Measurements from ENCODE around the gene GLTP. TPM values are rescaled to one million over a fixed set of nuclear protein-coding genes. Genes with fewer than 3 reads are reported as not detected.

Gene GLTP
- total RNA-seq, 1 donor from 2014 or later, result 51.2 TPM

DNA sequence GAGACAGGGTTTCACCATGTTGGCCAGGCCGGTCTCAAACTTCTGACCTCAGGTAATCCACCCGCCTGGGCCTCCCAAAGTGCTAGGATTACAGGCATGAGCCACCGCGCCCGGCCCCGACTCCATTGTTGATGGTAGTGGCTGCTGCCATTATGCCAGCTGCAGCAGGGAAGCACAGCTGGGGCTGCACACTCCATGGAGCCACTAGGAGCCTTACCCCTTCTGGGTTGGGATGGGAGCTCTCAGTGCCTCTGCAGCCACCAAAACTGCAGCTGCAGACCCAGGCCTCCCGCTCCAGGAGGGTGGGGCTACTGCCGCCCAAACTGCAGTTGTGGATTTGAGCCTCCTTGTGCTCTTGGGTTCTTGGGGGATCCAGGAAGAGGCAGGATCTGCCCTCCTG lies 45.7 kb upstream of the GLTP start:
- Mint-ChIP-seq H3K4me1 (ENCODE audit: unreplicated experiment) (no peaks in the 10 kb centered on the region), H3K36me3 (ENCODE audit: low read depth, unreplicated experiment) (peaks cover 37% of the 10 kb centered on the region), H3K9me3 (ENCODE audit: unreplicated experiment) (no peaks in the 10 kb centered on the region), H3K27ac (ENCODE audit: unreplicated experiment) (no peak overlapping the region), H3K27me3 (ENCODE audit: unreplicated experiment) (peaks cover 4% of the 10 kb centered on the region), H3K4me3 (ENCODE audit: unreplicated experiment) (no peak overlapping the region)
- DNase-seq (ENCODE audit: low spot score), result no peak
- TF ChIP-seq, protein P1, sequence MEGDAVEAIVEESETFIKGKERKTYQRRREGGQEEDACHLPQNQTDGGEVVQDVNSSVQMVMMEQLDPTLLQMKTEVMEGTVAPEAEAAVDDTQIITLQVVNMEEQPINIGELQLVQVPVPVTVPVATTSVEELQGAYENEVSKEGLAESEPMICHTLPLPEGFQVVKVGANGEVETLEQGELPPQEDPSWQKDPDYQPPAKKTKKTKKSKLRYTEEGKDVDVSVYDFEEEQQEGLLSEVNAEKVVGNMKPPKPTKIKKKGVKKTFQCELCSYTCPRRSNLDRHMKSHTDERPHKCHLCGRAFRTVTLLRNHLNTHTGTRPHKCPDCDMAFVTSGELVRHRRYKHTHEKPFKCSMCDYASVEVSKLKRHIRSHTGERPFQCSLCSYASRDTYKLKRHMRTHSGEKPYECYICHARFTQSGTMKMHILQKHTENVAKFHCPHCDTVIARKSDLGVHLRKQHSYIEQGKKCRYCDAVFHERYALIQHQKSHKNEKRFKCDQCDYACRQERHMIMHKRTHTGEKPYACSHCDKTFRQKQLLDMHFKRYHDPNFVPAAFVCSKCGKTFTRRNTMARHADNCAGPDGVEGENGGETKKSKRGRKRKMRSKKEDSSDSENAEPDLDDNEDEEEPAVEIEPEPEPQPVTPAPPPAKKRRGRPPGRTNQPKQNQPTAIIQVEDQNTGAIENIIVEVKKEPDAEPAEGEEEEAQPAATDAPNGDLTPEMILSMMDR (IDR thresholded peaks at IDR 0.05; ENCODE audit: unreplicated experiment), result no peak

DNA sequence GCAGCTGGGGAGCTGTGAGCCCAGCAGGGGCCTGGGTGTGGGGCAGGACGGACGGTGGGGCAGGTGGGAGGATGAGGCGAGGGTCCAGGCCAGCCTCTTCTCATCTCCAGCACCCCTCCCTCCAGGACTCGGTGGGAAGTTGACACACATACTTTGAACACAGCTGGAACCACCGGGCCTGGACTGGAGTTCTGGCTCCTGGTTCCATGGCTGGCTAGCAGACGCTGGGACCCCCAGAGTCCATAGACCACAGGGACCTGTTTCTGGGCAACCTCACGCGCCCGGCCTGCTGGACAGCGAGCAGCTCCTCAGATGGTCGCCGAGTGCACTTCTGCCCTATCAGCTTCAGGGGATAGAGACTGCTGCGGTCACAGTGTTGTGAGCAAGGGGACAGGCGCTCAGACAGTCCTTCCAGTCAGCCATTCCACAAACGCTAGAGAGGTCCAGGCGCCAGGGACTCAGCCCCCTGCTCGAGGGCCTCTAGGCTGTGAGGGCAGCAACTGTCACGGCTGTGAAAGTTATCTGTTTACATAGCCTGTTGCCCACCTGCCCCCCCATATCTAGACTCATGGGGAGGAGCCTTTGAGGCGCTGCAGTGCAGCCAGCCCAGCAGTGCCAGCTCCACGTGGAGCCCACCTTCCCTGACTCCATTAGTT lies 45.0 kb upstream of the GLTP start:
- H3K36me3 Mint-ChIP-seq (ENCODE audit: low read depth, unreplicated experiment), result peaks cover 40% of the 10 kb centered on the region
- no peak for DNase-seq (ENCODE audit: low spot score)
- peak overlapping the region; percentile 24 for H3K4me3 Mint-ChIP-seq (ENCODE audit: unreplicated experiment)
- H3K27ac Mint-ChIP-seq (ENCODE audit: unreplicated experiment), result no peak overlapping the region
- peaks cover 4% of the 10 kb centered on the region for H3K27me3 Mint-ChIP-seq (ENCODE audit: unreplicated experiment)
- H3K4me1 Mint-ChIP-seq (ENCODE audit: unreplicated experiment), result no peaks in the 10 kb centered on the region
- TF ChIP-seq, protein P1 (IDR thresholded peaks at IDR 0.05; ENCODE audit: unreplicated experiment), result no peak
- no peaks in the 10 kb centered on the region for H3K9me3 Mint-ChIP-seq (ENCODE audit: unreplicated experiment)

DNA sequence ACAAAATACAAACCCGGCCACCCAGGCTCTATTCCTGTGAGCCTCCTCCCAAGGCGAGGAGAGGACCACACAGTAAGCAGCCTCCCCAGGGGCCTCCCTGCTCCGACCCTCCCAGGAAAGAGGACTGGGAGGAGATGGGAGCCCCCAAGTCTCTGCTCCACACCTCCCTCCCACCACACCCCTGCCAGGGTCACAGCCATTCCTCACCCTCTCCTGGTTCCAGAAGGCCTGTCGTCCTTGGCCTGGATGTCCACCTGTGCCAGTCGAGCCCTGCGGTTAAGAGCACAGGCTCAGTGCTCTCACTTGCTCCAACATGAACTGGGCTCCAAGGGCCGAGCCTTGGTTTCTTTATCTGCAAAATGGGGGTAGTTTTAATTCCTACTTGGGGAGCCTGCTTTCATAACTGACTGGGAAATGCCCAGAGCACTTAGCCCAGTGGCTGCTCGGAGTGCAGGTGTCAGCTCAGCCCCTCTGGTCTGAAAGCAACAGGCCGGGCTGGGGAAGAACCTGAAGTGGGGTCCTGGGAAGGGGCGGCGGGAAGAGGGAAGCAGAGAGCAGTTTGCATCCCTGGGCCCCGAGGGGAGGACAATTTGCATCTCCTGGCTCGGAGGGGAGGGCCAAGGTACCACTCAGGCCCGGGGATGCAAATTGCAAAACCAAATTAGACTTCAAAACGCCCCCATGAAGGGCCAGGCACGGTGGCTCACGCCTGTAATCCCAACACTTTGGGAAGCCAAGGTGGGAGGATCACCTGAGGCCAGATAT lies 43.3 kb upstream of the GLTP start:
- Mint-ChIP-seq H3K9me3 (ENCODE audit: unreplicated experiment) (no peaks in the 10 kb centered on the region), H3K36me3 (ENCODE audit: low read depth, unreplicated experiment) (peaks cover 41% of the 10 kb centered on the region), H3K4me1 (ENCODE audit: unreplicated experiment) (no peaks in the 10 kb centered on the region), H3K27me3 (ENCODE audit: unreplicated experiment) (peaks cover 6% of the 10 kb centered on the region), H3K4me3 (ENCODE audit: unreplicated experiment) (no peak overlapping the region), H3K27ac (ENCODE audit: unreplicated experiment) (no peak overlapping the region)
- no peak for DNase-seq (ENCODE audit: low spot score)
- TF ChIP-seq, protein P1 (IDR thresholded peaks at IDR 0.05; ENCODE audit: unreplicated experiment), result no peak

DNA sequence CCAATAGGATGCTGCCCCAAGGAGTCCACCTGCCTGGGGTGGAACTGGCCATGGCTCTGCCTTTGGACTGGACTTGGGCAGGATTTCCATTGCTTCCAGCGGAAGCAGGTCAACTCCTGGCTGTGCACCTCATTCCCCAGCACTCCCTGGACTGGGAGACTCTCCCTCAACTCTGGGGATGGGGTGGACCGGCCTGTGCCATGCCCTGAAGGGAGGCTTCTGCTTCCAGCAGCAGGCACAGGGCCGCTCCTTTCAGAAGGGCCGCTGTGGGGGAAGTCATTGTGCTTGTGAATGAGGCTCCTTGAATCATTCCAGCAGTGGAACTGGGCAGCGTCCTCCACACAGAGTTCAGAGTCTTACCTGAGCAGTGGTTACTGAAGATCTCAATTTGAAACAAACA lies 42.7 kb upstream of the GLTP start:
- H3K27ac Mint-ChIP-seq (ENCODE audit: unreplicated experiment), result no peak overlapping the region

More for the DNA sequence above, 42.7 kb upstream of the GLTP start:
- TF ChIP-seq, protein P1 (IDR thresholded peaks at IDR 0.05; ENCODE audit: unreplicated experiment), result no peak
- Mint-ChIP-seq H3K4me3 (ENCODE audit: unreplicated experiment) (no peak overlapping the region), H3K27me3 (ENCODE audit: unreplicated experiment) (peaks cover 6% of the 10 kb centered on the region), H3K9me3 (ENCODE audit: unreplicated experiment) (no peaks in the 10 kb centered on the region), H3K4me1 (ENCODE audit: unreplicated experiment) (no peaks in the 10 kb centered on the region), H3K36me3 (ENCODE audit: low read depth, unreplicated experiment) (peaks cover 42% of the 10 kb centered on the region)
- DNase-seq (ENCODE audit: low spot score), result no peak
